HEK293 (cell line): ENCODE data around the gene IFNE.

Source experiments
- CTCF ChIP-seq: fragments of 450-650 bp; formaldehyde crosslinking; IDR thresholded peaks from 2 replicates; pipeline ENCODE4 v1.5.1; 2016; ENCODE audit warnings: missing biosample characterization, missing genetic modification characterization
- MZF1 ChIP-seq: fragments of 450-650 bp; formaldehyde crosslinking; IDR thresholded peaks from 2 replicates; pipeline ENCODE4 v1.5.1; 2017; ENCODE audit warnings: missing biosample characterization, missing genetic modification characterization, borderline replicate concordance
- SALL2 ChIP-seq: fragments of 450-650 bp; formaldehyde crosslinking; IDR thresholded peaks from 2 replicates; pipeline ENCODE4 v1.5.0; 2017; ENCODE audit warnings: missing biosample characterization, mild to moderate bottlenecking, missing genetic modification characterization, borderline replicate concordance
- TSHZ1 ChIP-seq: fragments of 450-650 bp; formaldehyde crosslinking; IDR thresholded peaks from 2 replicates; pipeline ENCODE4 v1.5.1; 2016; ENCODE audit warnings: missing biosample characterization, missing genetic modification characterization, borderline replicate concordance
- YY1 ChIP-seq: fragments of 450-650 bp; formaldehyde crosslinking; IDR thresholded peaks from 2 replicates; pipeline ENCODE4 v1.5.1; 2018; ENCODE audit warnings: missing biosample characterization, missing genetic modification characterization
- ZBTB11 ChIP-seq: fragments of 450-650 bp; formaldehyde crosslinking; conservative IDR thresholded peaks from 2 replicates; pipeline ENCODE4 v1.5.1; 2016; ENCODE audit warnings: low read depth, missing biosample characterization, missing genetic modification characterization
- ZBTB7A ChIP-seq: fragments of 450-650 bp; formaldehyde crosslinking; IDR thresholded peaks from 2 replicates; pipeline ENCODE4 v1.5.1; 2016; ENCODE audit warnings: low read depth, missing biosample characterization, missing genetic modification characterization
- ZNF121 ChIP-seq: fragments of 450-650 bp; formaldehyde crosslinking; IDR thresholded peaks from 2 replicates; pipeline ENCODE4 v1.5.1; 2016; ENCODE audit warnings: missing biosample characterization, missing genetic modification characterization
- ZNF394 ChIP-seq: fragments of 450-650 bp; formaldehyde crosslinking; IDR thresholded peaks from 2 replicates; pipeline ENCODE4 v1.5.1; 2016; ENCODE audit warnings: missing biosample characterization, missing genetic modification characterization, mild to moderate bottlenecking, moderate library complexity, borderline replicate concordance
- ZNF830 ChIP-seq: fragments of 450-650 bp; IDR thresholded peaks from 2 replicates; pipeline ENCODE4 v1.5.0; 2018; ENCODE audit warnings: missing biosample characterization, missing genetic modification characterization, low read depth, mild to moderate bottlenecking, moderate library complexity
- TF ChIP-seq, protein P1 (sequence below): fragments of 450-650 bp; formaldehyde crosslinking; IDR thresholded peaks from 2 replicates; pipeline ENCODE4 v1.5.1; 2016; ENCODE audit warnings: missing biosample characterization, missing genetic modification characterization

DNA sequence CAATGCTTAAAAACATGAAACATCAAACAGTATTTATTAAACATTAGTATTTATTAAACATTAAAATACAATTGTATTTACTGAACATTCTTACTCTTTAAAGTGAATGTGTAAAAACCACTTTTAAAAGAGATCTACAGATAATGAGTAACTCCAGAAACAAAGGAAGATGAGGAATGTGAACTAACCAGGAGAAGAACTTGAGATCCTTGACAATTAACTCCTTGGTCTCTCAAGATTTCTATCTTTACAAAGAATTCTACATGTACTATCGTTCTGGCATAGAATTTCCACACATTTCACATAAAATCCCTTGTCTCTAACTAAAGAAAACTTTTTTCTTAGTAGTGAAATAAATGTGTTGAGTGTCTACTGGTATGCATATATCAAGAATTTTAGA lies 28.7 kb upstream of the IFNE start:
- TF ChIP-seq YY1 (tag by site-specific recombination) (no peak), ZNF121 (tag by site-specific recombination) (no peak), MZF1 (no peak), ZBTB11 (tag by site-specific recombination) (no peak), ZNF830 (tag by site-specific recombination) (no peak), CTCF (no peak), TSHZ1 (tag by site-specific recombination) (no peak), ZBTB7A (tag by site-specific recombination) (no peak), SALL2 (tag by site-specific recombination) (no peak), ZNF394 (tag by site-specific recombination) (no peak)
- TF ChIP-seq, protein P1, sequence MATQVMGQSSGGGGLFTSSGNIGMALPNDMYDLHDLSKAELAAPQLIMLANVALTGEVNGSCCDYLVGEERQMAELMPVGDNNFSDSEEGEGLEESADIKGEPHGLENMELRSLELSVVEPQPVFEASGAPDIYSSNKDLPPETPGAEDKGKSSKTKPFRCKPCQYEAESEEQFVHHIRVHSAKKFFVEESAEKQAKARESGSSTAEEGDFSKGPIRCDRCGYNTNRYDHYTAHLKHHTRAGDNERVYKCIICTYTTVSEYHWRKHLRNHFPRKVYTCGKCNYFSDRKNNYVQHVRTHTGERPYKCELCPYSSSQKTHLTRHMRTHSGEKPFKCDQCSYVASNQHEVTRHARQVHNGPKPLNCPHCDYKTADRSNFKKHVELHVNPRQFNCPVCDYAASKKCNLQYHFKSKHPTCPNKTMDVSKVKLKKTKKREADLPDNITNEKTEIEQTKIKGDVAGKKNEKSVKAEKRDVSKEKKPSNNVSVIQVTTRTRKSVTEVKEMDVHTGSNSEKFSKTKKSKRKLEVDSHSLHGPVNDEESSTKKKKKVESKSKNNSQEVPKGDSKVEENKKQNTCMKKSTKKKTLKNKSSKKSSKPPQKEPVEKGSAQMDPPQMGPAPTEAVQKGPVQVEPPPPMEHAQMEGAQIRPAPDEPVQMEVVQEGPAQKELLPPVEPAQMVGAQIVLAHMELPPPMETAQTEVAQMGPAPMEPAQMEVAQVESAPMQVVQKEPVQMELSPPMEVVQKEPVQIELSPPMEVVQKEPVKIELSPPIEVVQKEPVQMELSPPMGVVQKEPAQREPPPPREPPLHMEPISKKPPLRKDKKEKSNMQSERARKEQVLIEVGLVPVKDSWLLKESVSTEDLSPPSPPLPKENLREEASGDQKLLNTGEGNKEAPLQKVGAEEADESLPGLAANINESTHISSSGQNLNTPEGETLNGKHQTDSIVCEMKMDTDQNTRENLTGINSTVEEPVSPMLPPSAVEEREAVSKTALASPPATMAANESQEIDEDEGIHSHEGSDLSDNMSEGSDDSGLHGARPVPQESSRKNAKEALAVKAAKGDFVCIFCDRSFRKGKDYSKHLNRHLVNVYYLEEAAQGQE, result no peak
